MM.1S (cell line): ENCODE measurements around the gene MCU.

ENCODE experiments used
- DNase-seq: peaks from one replicate; pipeline ENCODE4 v3.0.0-alpha.2; 2015
- H2AFZ ChIP-seq: fragments of 300-600 bp; sonication (generic); 2 replicates; pipeline ENCODE4 v1.6.0; 2016; ENCODE audit warnings: antibody characterized with exemption, low read length
- H3F3A ChIP-seq: fragments of 300-600 bp; sonication (generic); 2 replicates; pipeline ENCODE4 v1.6.1; 2016; ENCODE audit warnings: mild to moderate bottlenecking, antibody characterized with exemption, low read length, moderate library complexity, mixed read lengths; ENCODE audit not compliant: insufficient read depth
- H3K27ac ChIP-seq: fragments of 300-600 bp; sonication (generic); 2 replicates; pipeline ENCODE4 v1.5.1; 2016; ENCODE audit warnings: mild to moderate bottlenecking, low read length
- H3K27me3 ChIP-seq: fragments of 300-600 bp; sonication (generic); replicated peaks from 2 replicates; pipeline ENCODE4 v1.6.0; 2016; ENCODE audit warnings: low read length; ENCODE audit not compliant: insufficient read depth
- H3K36me3 ChIP-seq: fragments of 300-600 bp; sonication (generic); replicated peaks from 2 replicates; pipeline ENCODE4 v1.6.1; 2016; ENCODE audit warnings: mild to moderate bottlenecking, low read length, mixed read lengths; ENCODE audit not compliant: insufficient read depth
- H3K4me1 ChIP-seq: fragments of 300-600 bp; sonication (generic); 2 replicates; pipeline ENCODE4 v1.6.1; 2016; ENCODE audit warnings: low read length, mixed read lengths
- H3K4me2 ChIP-seq: fragments of 300-600 bp; sonication (generic); 2 replicates; pipeline ENCODE4 v1.6.0; 2016; ENCODE audit warnings: low read depth, low read length
- H3K4me3 ChIP-seq: fragments of 300-600 bp; sonication (generic); 2 replicates; pipeline ENCODE4 v1.5.1; 2016; ENCODE audit warnings: low read length, mixed read lengths
- H3K79me2 ChIP-seq: fragments of 300-600 bp; sonication (generic); 2 replicates; pipeline ENCODE4 v1.6.1; 2016; ENCODE audit warnings: mixed run types, low read length, mixed read lengths
- H3K9ac ChIP-seq: fragments of 300-600 bp; sonication (generic); 2 replicates; pipeline ENCODE4 v1.6.1; 2016; ENCODE audit warnings: low read length, mixed read lengths
- H3K9me2 ChIP-seq: fragments of 300-600 bp; sonication (generic); replicated peaks from 2 replicates; pipeline ENCODE4 v1.6.1; 2016; ENCODE audit warnings: mild to moderate bottlenecking, low read length, mixed read lengths; ENCODE audit not compliant: insufficient read depth
- H3K9me3 ChIP-seq: fragments of 300-600 bp; sonication (generic); replicated peaks from 2 replicates; pipeline ENCODE4 v1.6.1; 2016; ENCODE audit warnings: mild to moderate bottlenecking, low read length, mixed read lengths; ENCODE audit not compliant: insufficient read depth
- H4K20me1 ChIP-seq: fragments of 300-600 bp; sonication (generic); 2 replicates; pipeline ENCODE4 v1.6.1; 2016; ENCODE audit warnings: mild to moderate bottlenecking, low read length, moderate library complexity, mixed read lengths; ENCODE audit not compliant: insufficient read depth
- CTCF ChIP-seq: fragments of 300-600 bp; sonication (generic); IDR thresholded peaks from 2 replicates; pipeline ENCODE4 v1.5.1; 2016; ENCODE audit warnings: antibody characterized with exemption, low read length, mixed read lengths
- EZH2 ChIP-seq: fragments of 300-600 bp; sonication (generic); optimal IDR thresholded peaks from 2 replicates; pipeline ENCODE3; 2017; ENCODE audit warnings: low read depth, mild to moderate bottlenecking, antibody characterized with exemption, low read length, mixed read lengths
- EZH2phosphoT487 ChIP-seq: fragments of 300-600 bp; sonication (generic); IDR thresholded peaks from 2 replicates; pipeline ENCODE4 v1.6.1; 2018; ENCODE audit warnings: antibody characterized with exemption, low read length

MCU gene

GRCh38 chr10:72761498-72761897 is 69.6 kb downstream of the MCU start:
- Histone ChIP-seq H3K4me1 (peaks cover 7% of the 10 kb centered on the region), H3K36me3 (no peaks in the 10 kb centered on the region), H2AFZ (no peak overlapping the region), H3K27me3 (no peaks in the 10 kb centered on the region), H3F3A (peaks cover 7% of the 10 kb centered on the region; the same call in 1 of the 2 replicates), H3K4me3 (no peak overlapping the region), H3K79me2 (no peaks in the 10 kb centered on the region), H3K9me3 (no peaks in the 10 kb centered on the region), H4K20me1 (no peaks in the 10 kb centered on the region), H3K4me2 (no peak overlapping the region), H3K9ac (no peak overlapping the region), H3K27ac (no peak overlapping the region), H3K9me2 (no peaks in the 10 kb centered on the region)
- TF ChIP-seq CTCF = no peak
- TF ChIP-seq EZH2 = no peak
- TF ChIP-seq EZH2phosphoT487 = no peak
- no peak for DNase-seq

GRCh38 chr10:72762042-72762441 is 70.1 kb downstream of the MCU start:
- Histone ChIP-seq H3K4me1 (peaks cover 7% of the 10 kb centered on the region), H3K9me2 (no peaks in the 10 kb centered on the region), H3K36me3 (no peaks in the 10 kb centered on the region), H3K9ac (no peak overlapping the region), H3K27ac (no peak overlapping the region), H3K79me2 (no peaks in the 10 kb centered on the region), H3K4me2 (no peak overlapping the region), H4K20me1 (no peaks in the 10 kb centered on the region), H3K9me3 (no peaks in the 10 kb centered on the region), H3K27me3 (no peaks in the 10 kb centered on the region), H2AFZ (no peak overlapping the region), H3F3A (peaks cover 7% of the 10 kb centered on the region; the same call in 1 of the 2 replicates), H3K4me3 (no peak overlapping the region)
- no peak for DNase-seq
- no peak for TF ChIP-seq EZH2
- no peak for TF ChIP-seq EZH2phosphoT487
- no peak for TF ChIP-seq CTCF

GRCh38 chr10:72763201-72763600 is 71.3 kb downstream of the MCU start:
- no peak overlapping the region for H3K27ac ChIP-seq
- no peak overlapping the region for H3K9ac ChIP-seq
- DNase-seq = no peak
- H3K36me3 ChIP-seq = no peaks in the 10 kb centered on the region
- TF ChIP-seq CTCF (no peak), EZH2phosphoT487 (no peak), EZH2 (no peak)
- no peaks in the 10 kb centered on the region for H3K27me3 ChIP-seq
- no peaks in the 10 kb centered on the region for H3K9me3 ChIP-seq
- H3K4me1 ChIP-seq = peaks cover 1% of the 10 kb centered on the region; the same call in 1 of the 2 replicates
- H3K9me2 ChIP-seq = no peaks in the 10 kb centered on the region
- no peaks in the 10 kb centered on the region for H3K79me2 ChIP-seq
- no peak overlapping the region for H3K4me3 ChIP-seq
- H4K20me1 ChIP-seq = no peaks in the 10 kb centered on the region
- no peak overlapping the region for H3K4me2 ChIP-seq
- peaks cover 1% of the 10 kb centered on the region; the same call in 1 of the 2 replicates for H3F3A ChIP-seq
- H2AFZ ChIP-seq = no peak overlapping the region
